Fibroblast of villous mesenchyme (primary cell): ENCODE results near the gene JUN. TPM values are rescaled to one million over a fixed set of nuclear protein-coding genes. Genes with fewer than 3 reads are reported as not detected.

Experiments used
- DNase-seq: peaks from one replicate; pipeline ENCODE4 v3.0.0-alpha.2; 2010; ENCODE audit warnings: low read depth
- H3K4me3 ChIP-seq: 2 replicates; pipeline ENCODE4 v1.5.1; 2011; ENCODE audit warnings: low read depth, mild to moderate bottlenecking, low read length
- total RNA-seq: library from RNA; depleted of rRNA; stranded (reverse); fragments of >200 nt; gene quantifications from 2 replicates; pipeline ENCODE4 v1.2.3, GENCODE V29; 2012
- TF ChIP-seq, protein P1 (sequence below): IDR thresholded peaks from 2 replicates; pipeline ENCODE4 v1.5.1; 2012; ENCODE audit warnings: low read depth, mild to moderate bottlenecking, low read length; ENCODE audit not compliant: insufficient read depth

Gene JUN
- total RNA-seq, 1 donor: 84.6 TPM

DNA sequence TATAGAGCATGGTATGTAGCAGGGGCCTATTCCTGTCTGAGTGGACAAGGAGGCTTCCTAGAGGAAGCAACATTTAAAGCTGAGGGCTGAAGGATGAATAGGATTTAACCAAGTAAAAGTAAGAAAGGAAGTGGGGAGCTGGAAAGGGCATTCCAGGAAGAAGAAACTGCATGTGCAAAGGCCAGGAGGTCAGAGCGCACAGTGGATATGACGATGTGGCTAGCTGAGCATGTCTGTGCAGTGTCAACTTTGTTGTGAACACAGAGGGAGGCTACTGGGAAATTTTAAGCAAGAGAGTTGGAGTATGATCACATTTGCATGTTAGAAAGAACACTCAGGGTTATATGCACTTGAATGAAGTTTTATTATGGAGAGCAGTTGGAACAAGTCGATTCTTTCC, 28.6 kb upstream of the JUN start:
- peak; percentile 79 for DNase-seq
- TF ChIP-seq, protein P1, sequence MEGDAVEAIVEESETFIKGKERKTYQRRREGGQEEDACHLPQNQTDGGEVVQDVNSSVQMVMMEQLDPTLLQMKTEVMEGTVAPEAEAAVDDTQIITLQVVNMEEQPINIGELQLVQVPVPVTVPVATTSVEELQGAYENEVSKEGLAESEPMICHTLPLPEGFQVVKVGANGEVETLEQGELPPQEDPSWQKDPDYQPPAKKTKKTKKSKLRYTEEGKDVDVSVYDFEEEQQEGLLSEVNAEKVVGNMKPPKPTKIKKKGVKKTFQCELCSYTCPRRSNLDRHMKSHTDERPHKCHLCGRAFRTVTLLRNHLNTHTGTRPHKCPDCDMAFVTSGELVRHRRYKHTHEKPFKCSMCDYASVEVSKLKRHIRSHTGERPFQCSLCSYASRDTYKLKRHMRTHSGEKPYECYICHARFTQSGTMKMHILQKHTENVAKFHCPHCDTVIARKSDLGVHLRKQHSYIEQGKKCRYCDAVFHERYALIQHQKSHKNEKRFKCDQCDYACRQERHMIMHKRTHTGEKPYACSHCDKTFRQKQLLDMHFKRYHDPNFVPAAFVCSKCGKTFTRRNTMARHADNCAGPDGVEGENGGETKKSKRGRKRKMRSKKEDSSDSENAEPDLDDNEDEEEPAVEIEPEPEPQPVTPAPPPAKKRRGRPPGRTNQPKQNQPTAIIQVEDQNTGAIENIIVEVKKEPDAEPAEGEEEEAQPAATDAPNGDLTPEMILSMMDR: no peak
- H3K4me3 ChIP-seq: no peak overlapping the region

GRCh38 chr1:58811303-58811702, 27.5 kb upstream of the JUN start:
- DNase-seq: no peak
- H3K4me3 ChIP-seq: no peak overlapping the region
- TF ChIP-seq, protein P1: no peak

DNA sequence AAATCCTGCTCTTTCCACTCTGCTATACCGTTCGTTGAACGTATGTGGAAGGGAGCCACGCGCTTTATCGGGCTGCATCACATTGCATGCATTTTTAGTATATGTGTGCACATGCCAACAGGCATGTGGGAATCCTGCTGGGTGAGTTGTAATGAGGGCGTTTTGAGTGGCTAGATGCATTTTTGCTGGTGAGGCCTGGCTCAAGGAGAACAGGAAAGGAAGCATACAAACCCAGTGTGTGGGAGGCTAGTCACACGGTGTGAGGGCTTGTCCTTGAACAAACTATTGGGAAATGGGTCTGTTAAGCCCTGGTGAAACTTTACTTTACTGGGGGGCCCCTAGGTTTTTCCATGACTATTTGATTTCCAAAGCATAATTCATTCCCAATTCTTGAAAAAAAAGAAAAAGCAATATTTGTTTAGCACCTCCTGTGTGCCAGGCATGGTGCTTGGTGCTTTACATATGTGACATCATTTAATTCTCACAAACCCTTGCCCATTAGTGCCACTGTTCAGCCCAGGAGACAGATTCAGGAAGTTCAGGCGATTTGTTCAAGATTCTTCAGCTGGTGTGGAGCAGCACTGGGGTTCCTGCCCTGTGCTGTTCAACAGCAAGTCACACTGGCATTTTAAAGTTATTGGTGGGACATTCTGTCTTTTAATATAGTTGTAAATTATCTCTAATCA, 25.6 kb upstream of the JUN start:
- DNase-seq: peak; percentile 78
- no peak overlapping the region for H3K4me3 ChIP-seq
- TF ChIP-seq, protein P1: no peak

GRCh38 chr1:58808077-58808476, 24.2 kb upstream of the JUN start:
- no peak for DNase-seq
- TF ChIP-seq, protein P1: no peak
- H3K4me3 ChIP-seq: no peak overlapping the region

- TF ChIP-seq, protein P1: no peak
- no peak overlapping the region for H3K4me3 ChIP-seq
- no peak for DNase-seq
Observed at GRCh38 chr1:58805716-58806571, 22.1 kb upstream of the JUN start.

- no peak overlapping the region for H3K4me3 ChIP-seq
- DNase-seq: no peak
- TF ChIP-seq, protein P1: no peak
Observed at GRCh38 chr1:58804853-58805565, 21.2 kb upstream of the JUN start.
